ENCODE measurements around the gene C10orf143. TPM values are rescaled to one million over a fixed set of nuclear protein-coding genes. Genes with fewer than 3 reads are reported as not detected.

Gene C10orf143
- total RNA-seq, 4 donors from 2014 or later: 1.1 to 8.5 (median 4.5) TPM

GRCh38 chr10:130074639-130075038 lies 36.0 kb downstream of the C10orf143 start:
- Histone ChIP-seq H3K9me3 (no peaks in the 10 kb centered on the region), H3K36me3 (peaks cover 4% of the 10 kb centered on the region), H3K27ac (no peak overlapping the region), H3K4me1 (no peaks in the 10 kb centered on the region), H3K27me3 (no peaks in the 10 kb centered on the region), H3K4me3 (no peak overlapping the region)
- TF ChIP-seq CTCF (IDR thresholded peaks at IDR 0.05) (no peak), POLR2AphosphoS5 (IDR thresholded peaks at IDR 0.05) (no peak), EP300 (IDR thresholded peaks at IDR 0.05) (no peak), POLR2A (IDR thresholded peaks at IDR 0.05) (no peak)
- no peak for DNase-seq (ENCODE audit: low spot score in 2 of 2)
- 43% methylated on average over 1 of the region's 1 CpG for WGBS

- Histone ChIP-seq H3K9me3 (no peaks in the 10 kb centered on the region), H3K27ac (no peak overlapping the region), H3K4me1 (no peaks in the 10 kb centered on the region), H3K4me3 (no peak overlapping the region), H3K36me3 (peaks cover 4% of the 10 kb centered on the region), H3K27me3 (no peaks in the 10 kb centered on the region)
- WGBS: 92% methylated on average over 8 of the region's 8 CpGs
- no peak for DNase-seq (ENCODE audit: low spot score in 2 of 2)
- TF ChIP-seq POLR2A (IDR thresholded peaks at IDR 0.05) (no peak), EP300 (IDR thresholded peaks at IDR 0.05) (no peak), POLR2AphosphoS5 (IDR thresholded peaks at IDR 0.05) (no peak), CTCF (IDR thresholded peaks at IDR 0.05) (no peak)
Measured at GRCh38 chr10:130073912-130074311, 36.7 kb downstream of the C10orf143 start.

GRCh38 chr10:130072247-130072646 lies 38.4 kb downstream of the C10orf143 start:
- Histone ChIP-seq H3K9me3 (no peaks in the 10 kb centered on the region), H3K27me3 (no peaks in the 10 kb centered on the region), H3K4me1 (no peaks in the 10 kb centered on the region), H3K4me3 (no peak overlapping the region), H3K27ac (no peak overlapping the region), H3K36me3 (peaks cover 4% of the 10 kb centered on the region)
- TF ChIP-seq CTCF (IDR thresholded peaks at IDR 0.05) (no peak), POLR2AphosphoS5 (IDR thresholded peaks at IDR 0.05) (no peak), EP300 (IDR thresholded peaks at IDR 0.05) (no peak), POLR2A (IDR thresholded peaks at IDR 0.05) (no peak)
- no peak for DNase-seq (ENCODE audit: low spot score in 2 of 2)

GRCh38 chr10:130067893-130068292 lies 42.7 kb downstream of the C10orf143 start:
- DNase-seq (ENCODE audit: low spot score in 2 of 2): no peak
- Histone ChIP-seq H3K9me3 (no peaks in the 10 kb centered on the region), H3K36me3 (no peaks in the 10 kb centered on the region), H3K27me3 (no peaks in the 10 kb centered on the region), H3K27ac (no peak overlapping the region), H3K4me1 (no peaks in the 10 kb centered on the region), H3K4me3 (no peak overlapping the region)
- TF ChIP-seq CTCF (IDR thresholded peaks at IDR 0.05): no peak
- 92% methylated on average over 6 of the region's 6 CpGs for WGBS

GRCh38 chr10:130066743-130067142 lies 43.9 kb downstream of the C10orf143 start:
- TF ChIP-seq POLR2A (IDR thresholded peaks at IDR 0.05) (no peak), EP300 (IDR thresholded peaks at IDR 0.05) (no peak), POLR2AphosphoS5 (IDR thresholded peaks at IDR 0.05) (no peak), CTCF (IDR thresholded peaks at IDR 0.05) (no peak)
- DNase-seq (ENCODE audit: low spot score in 2 of 2): no peak

More at GRCh38 chr10:130066743-130067142, 43.9 kb downstream of the C10orf143 start:
- Histone ChIP-seq H3K9me3 (no peaks in the 10 kb centered on the region), H3K27me3 (no peaks in the 10 kb centered on the region), H3K4me1 (no peaks in the 10 kb centered on the region), H3K4me3 (no peak overlapping the region), H3K27ac (no peak overlapping the region), H3K36me3 (no peaks in the 10 kb centered on the region)
- 93% methylated on average over 7 of the region's 7 CpGs for WGBS
